PFSK-1 (cell line): ENCODE measurements around the gene PTCD1. TPM values are rescaled to one million over a fixed set of nuclear protein-coding genes. Genes with fewer than 3 reads are reported as not detected.
A peak's percentile ranks its signal among the peaks of the same experiment; 100 is the strongest.

ENCODE experiments used
- FOXP2 ChIP-seq: optimal IDR thresholded peaks from 2 replicates; pipeline ENCODE3; 2011; ENCODE audit warnings: borderline replicate concordance, control low read depth, inconsistent platforms; ENCODE audit not compliant: insufficient read depth; ENCODE audit errors: extremely low read length, extremely low read depth
- POLR2AphosphoS5 ChIP-seq: IDR thresholded peaks from 2 replicates; pipeline ENCODE4 v1.6.1; 2012; ENCODE audit warnings: low read depth, mild to moderate bottlenecking, control low read depth, low read length, moderate library complexity
- REST ChIP-seq, 2 experiments: IDR thresholded peaks; 2 replicates each; pipeline versions ENCODE4 v1.6.1 to v1.8.0; 2011 to 2012; ENCODE audit warnings: low read depth in 2 of 2, low read length in 2 of 2, control low read depth in 1 of 2, inconsistent platforms in 1 of 2, mild to moderate bottlenecking in 1 of 2, moderate library complexity in 1 of 2; ENCODE audit not compliant: insufficient read depth in 1 of 2
- SIN3A ChIP-seq: IDR thresholded peaks from 2 replicates; pipeline ENCODE4 v1.6.1; 2012; ENCODE audit warnings: mild to moderate bottlenecking, low read length, moderate library complexity, borderline replicate concordance; ENCODE audit not compliant: insufficient read depth
- TAF1 ChIP-seq: IDR thresholded peaks from 2 replicates; pipeline ENCODE4 v1.6.1; 2012; ENCODE audit warnings: low read length, control low read depth, borderline replicate concordance; ENCODE audit not compliant: insufficient read depth
- polyA plus RNA-seq: library from polyadenylated mRNA; unstranded; fragments of >200 nt; gene quantifications from one replicate; pipeline ENCODE4 v1.2.1, GENCODE V29; 2012; ENCODE audit warnings: low read depth, missing spikeins; ENCODE audit not compliant: insufficient read length

The PTCD1 gene
- polyA plus RNA-seq: 12.1 TPM

- TF ChIP-seq POLR2AphosphoS5: peak; percentile 74
- TF ChIP-seq SIN3A: peak; percentile 70; the same call in 1 of the 2 replicates
- TF ChIP-seq TAF1: peak; percentile 13; the same call in 1 of the 2 replicates
- no peak for TF ChIP-seq REST (IDR thresholded peaks at IDR 0.05; ENCODE audit: insufficient read depth in 1 of 2, low read depth in 2 of 2, low read length in 2 of 2)
- peak; percentile 89 for TF ChIP-seq FOXP2
These were observed at the start of gene PTCD1, which contains the start of gene CPSF4 for GRCh38 chr7:99438573-99439480. TSS of gene PTCD1 (minus strand) at chr7:99438798. CDS start at chr7:99435242, 3,556 bp downstream. TSS of gene CPSF4 (plus strand) at chr7:99438943. CDS start at chr7:99439083, 140 bp downstream.

DNA sequence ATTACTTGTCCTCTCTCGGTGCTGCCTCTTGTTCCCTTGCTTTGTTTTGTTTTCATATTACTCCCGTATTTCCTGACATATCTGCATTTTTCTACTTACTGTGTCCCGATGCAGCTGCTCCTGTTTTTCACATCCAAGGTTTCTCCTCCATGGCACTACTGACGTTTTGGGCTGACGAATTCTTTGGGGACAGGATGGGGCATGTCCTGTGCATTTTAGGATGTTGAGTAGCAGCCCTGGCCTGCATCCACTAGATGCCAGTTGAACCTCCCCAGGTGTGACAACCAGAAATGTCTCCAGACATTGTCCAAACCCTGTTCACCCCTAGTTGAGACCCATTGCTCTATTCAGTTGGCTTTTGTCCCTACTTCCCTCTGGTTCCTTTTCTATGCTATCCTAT is 46.5 kb upstream of the PTCD1 start:
- TF ChIP-seq SIN3A (no peak), POLR2AphosphoS5 (no peak), TAF1 (no peak)

GRCh38 chr7:99478464-99479440 is 40.2 kb upstream of the PTCD1 start:
- no peak for TF ChIP-seq POLR2AphosphoS5
- no peak for TF ChIP-seq TAF1
- no peak for TF ChIP-seq SIN3A
- no peak for TF ChIP-seq REST (IDR thresholded peaks at IDR 0.05; ENCODE audit: insufficient read depth in 1 of 2, low read depth in 2 of 2, low read length in 2 of 2)
- no peak for TF ChIP-seq FOXP2

DNA sequence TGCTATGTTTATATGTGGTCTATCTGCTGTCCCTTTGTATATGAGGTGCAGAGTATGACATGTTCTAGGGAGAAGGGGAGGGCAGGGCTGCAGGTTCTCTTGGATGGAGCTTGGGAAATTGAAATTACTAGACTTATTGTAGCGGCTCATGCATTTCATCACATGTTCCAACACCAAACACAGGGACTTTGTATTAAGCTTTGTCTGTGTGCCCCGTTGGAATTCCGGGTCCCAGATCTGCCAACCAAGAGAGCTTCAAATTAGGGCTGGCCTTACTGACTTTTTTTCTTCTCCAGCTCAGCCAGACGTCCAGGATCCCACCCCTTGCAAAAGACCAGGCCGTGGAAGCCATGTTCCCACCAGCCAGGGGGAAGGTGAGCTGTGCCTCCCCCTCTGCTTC is 37.5 kb upstream of the PTCD1 start:
- TF ChIP-seq FOXP2 (no peak), TAF1 (no peak), REST (IDR thresholded peaks at IDR 0.05; ENCODE audit: insufficient read depth in 1 of 2, low read depth in 2 of 2, low read length in 2 of 2) (no peak), SIN3A (no peak), POLR2AphosphoS5 (no peak)

- TF ChIP-seq POLR2AphosphoS5 (no peak), FOXP2 (no peak), REST (IDR thresholded peaks at IDR 0.05; ENCODE audit: insufficient read depth in 1 of 2, low read depth in 2 of 2, low read length in 2 of 2) (no peak), TAF1 (no peak), SIN3A (no peak)
These were observed 34.7 kb upstream of the PTCD1 start for GRCh38 chr7:99473315-99473596.
